Activated gamma-delta T cell treated with Interleukin-2 at 50 U/mL for 16 hours (primary cell): Measurements from ENCODE around the gene COQ8B.
"Not testable (repeated sequence)": the region's sequence is repeated elsewhere in the genome, so short reads cannot be mapped to it uniquely, and the experiment has no call there.

Experiments used
- DNase-seq: peaks from one replicate; pipeline ENCODE4 v3.0.0-alpha.2; 2020

Gene COQ8B

GRCh38 chr19:40741527-40742390, 25.1 kb upstream of the COQ8B start:
- no peak for DNase-seq

- DNase-seq, result no peak
These were observed 24.1 kb upstream of the COQ8B start for GRCh38 chr19:40740747-40741146.

GRCh38 chr19:40739871-40740703, 23.4 kb upstream of the COQ8B start:
- DNase-seq, result no peak

GRCh38 chr19:40739030-40739839, 22.5 kb upstream of the COQ8B start:
- no peak for DNase-seq

GRCh38 chr19:40737102-40737644, 20.5 kb upstream of the COQ8B start:
- DNase-seq, result no peak

- DNase-seq, result no peak
These were observed 20.0 kb upstream of the COQ8B start for GRCh38 chr19:40736661-40737060.

- no peak for DNase-seq
These were observed 18.5 kb upstream of the COQ8B start for GRCh38 chr19:40735013-40735771.

GRCh38 chr19:40733149-40733548, 16.5 kb upstream of the COQ8B start:
- DNase-seq, result no peak

GRCh38 chr19:40732304-40732703, 15.6 kb upstream of the COQ8B start:
- not testable (repeated sequence) for DNase-seq

- not testable (repeated sequence) for DNase-seq
These were observed 13.4 kb upstream of the COQ8B start for GRCh38 chr19:40730065-40730464.

GRCh38 chr19:40726279-40726678, 9.6 kb upstream of the COQ8B start:
- no peak for DNase-seq

GRCh38 chr19:40724855-40725254, 8.2 kb upstream of the COQ8B start:
- no peak for DNase-seq

- DNase-seq, result no peak
These were observed 7.6 kb upstream of the COQ8B start for GRCh38 chr19:40724315-40724714.

- DNase-seq, result no peak
These were observed 7.1 kb upstream of the COQ8B start for GRCh38 chr19:40723661-40724254.

GRCh38 chr19:40721936-40722661, 5.4 kb upstream of the COQ8B start:
- DNase-seq, result no peak

GRCh38 chr19:40721140-40721486, 4.4 kb upstream of the COQ8B start:
- no peak for DNase-seq

- no peak for DNase-seq
These were observed 2.8 kb upstream of the COQ8B start for GRCh38 chr19:40719414-40719894.

GRCh38 chr19:40718774-40719391, 2.2 kb upstream of the COQ8B start:
- DNase-seq, result no peak

- no peak for DNase-seq
These were observed 1.4 kb upstream of the COQ8B start for GRCh38 chr19:40717880-40718773.
